Measurements from ENCODE around the gene ASTN1. TPM values are rescaled to one million over a fixed set of nuclear protein-coding genes. Genes with fewer than 3 reads are reported as not detected.

The ASTN1 gene
- total and polyA plus RNA-seq, 2 of the 4 experiments (the other 2 are of a cell fraction) = under 0.01 to 0.07 TPM

GRCh38 chr1:176926330-176927086 is 238.0 kb downstream of the ASTN1 start:
- Histone ChIP-seq H3K9me1 (ENCODE audit: insufficient read depth, low read length) (no peaks in the 10 kb centered on the region), H4K91ac (ENCODE audit: insufficient read depth, low read depth, low read length) (no peak overlapping the region), H3K14ac (replicated peaks; ENCODE audit: low read depth, low read length) (no peak overlapping the region), H2BK5ac (ENCODE audit: low read depth, low read length, poor library complexity, severe bottlenecking) (no peak overlapping the region), H3K4me2 (ENCODE audit: low read depth, low read length) (no peak overlapping the region), H4K8ac (ENCODE audit: low read depth in 2 of 2, low read length in 2 of 2) (no peak overlapping the region), H4K5ac (ENCODE audit: low read depth, low read length) (no peak overlapping the region), H2AK9ac (replicated peaks; ENCODE audit: low read depth, low read length, poor library complexity) (no peak overlapping the region), H3K27ac (ENCODE audit: insufficient read depth, low read length) (no peak overlapping the region), H3K4ac (ENCODE audit: low read depth, low read length) (no peak overlapping the region), H3K18ac (ENCODE audit: low read depth, low read length) (no peak overlapping the region), H2AFZ (replicated peaks; ENCODE audit: low read length, poor library complexity) (peak overlapping the region; percentile 6), H3K79me1 (ENCODE audit: low read depth in 1 of 2, low read length in 2 of 2) (no peaks in the 10 kb centered on the region), H3K4me3 (ENCODE audit: insufficient read depth, low read depth, low read length) (no peak overlapping the region), H3K9me3 (ENCODE audit: control insufficient read depth, insufficient read depth, low read length) (no peaks in the 10 kb centered on the region), H3K4me1 (ENCODE audit: control insufficient read depth, insufficient read depth, low read length) (no peaks in the 10 kb centered on the region), H2AK5ac (ENCODE audit: low read depth, low read length) (no peak overlapping the region), H4K20me1 (ENCODE audit: insufficient read depth, low read length) (no peaks in the 10 kb centered on the region), H3K23ac (ENCODE audit: low read depth, low read length) (no peak overlapping the region), H3K56ac (ENCODE audit: extremely low read depth, insufficient read depth, low read length) (no peak overlapping the region), H3K27me3 (ENCODE audit: control insufficient read depth, insufficient read depth, low read length) (no peaks in the 10 kb centered on the region), H3K36me3 (ENCODE audit: control insufficient read depth, insufficient read depth, low read length) (no peaks in the 10 kb centered on the region), H2BK15ac (ENCODE audit: low read depth, low read length) (no peak overlapping the region), H3K9ac (ENCODE audit: low read depth, low read length) (no peak overlapping the region), H2BK20ac (ENCODE audit: low read depth, low read length) (no peak overlapping the region), H2BK120ac (ENCODE audit: low read depth, low read length) (no peak overlapping the region)
- DNase-seq = no peak
- WGBS, 2 experiments (ENCODE audit: extremely low coverage in 2 of 2, insufficient read length in 1 of 2) = no CpG with 5 or more reads among the region's 5 CpGs
- in situ Hi-C loops (cut with MboI; ENCODE audit: low sequenced_read_pairs) (no loop called here), intact Hi-C loops (cut with micrococcal nuclease) (no loop called here), dilution Hi-C loops (cut with HindIII; ENCODE audit: low sequenced_read_pairs, unreplicated experiment) (no loop called here)
- BruUV-seq (replicated peaks) = no TSS peak
- ChIA-PET CTCF (no interaction called here), POLR2A (ENCODE audit: unreplicated experiment) (no interaction called here)
- ATAC-seq (ENCODE audit: low read depth) = no peak
- no peak for TF ChIP-seq NFE2L2 (IDR thresholded peaks at IDR 0.05; ENCODE audit: low read depth, low read length)
- TF ChIP-seq MXI1 (IDR thresholded peaks at IDR 0.05; ENCODE audit: borderline replicate concordance, low read depth, low read length) = no peak
- TF ChIP-seq MAFK (IDR thresholded peaks at IDR 0.05; ENCODE audit: low read depth, low read length) = no peak
- no peak for TF ChIP-seq MAZ (IDR thresholded peaks at IDR 0.05; ENCODE audit: borderline replicate concordance, low read depth, low read length)
- no peak for TF ChIP-seq SMC3 (IDR thresholded peaks at IDR 0.05; ENCODE audit: low read depth, low read length)
- no peak for TF ChIP-seq RAD21 (IDR thresholded peaks at IDR 0.05; ENCODE audit: low read length)
- no peak for TF ChIP-seq USF2 (IDR thresholded peaks at IDR 0.05; ENCODE audit: low read depth, low read length)
- TF ChIP-seq ELK1 (IDR thresholded peaks at IDR 0.05; ENCODE audit: borderline replicate concordance, low read depth, low read length) = no peak
- TF ChIP-seq CTCF (conservative IDR thresholded peaks at IDR 0.05; ENCODE audit: low read depth, low read length) = no peak
- TF ChIP-seq RFX5 (IDR thresholded peaks at IDR 0.05; ENCODE audit: low read depth, low read length) = no peak

Data from IMR-90 (cell line).